IMR-90 (cell line): Measurements from ENCODE around the gene FAM240A.

Experiments
- CTCF ChIP-seq: conservative IDR thresholded peaks from 2 replicates; pipeline ENCODE4 v1.5.1; 2012; ENCODE audit warnings: mild to moderate bottlenecking, low read depth, low read length, improper control_type of control experiment
- MAFK ChIP-seq: IDR thresholded peaks from 2 replicates; pipeline ENCODE4 v1.6.1; 2012; ENCODE audit warnings: low read depth, low read length, improper control_type of control experiment
- NFE2L2 ChIP-seq: fragments of 150-350 bp; IDR thresholded peaks from 2 replicates; pipeline ENCODE4 v1.6.1; 2016; ENCODE audit warnings: low read depth, mild to moderate bottlenecking, low read length
- POLR2A ChIP-seq: IDR thresholded peaks from 2 replicates; pipeline ENCODE4 v1.6.1; 2012; ENCODE audit warnings: mild to moderate bottlenecking, low read depth, low read length
- RFX5 ChIP-seq: IDR thresholded peaks from 2 replicates; pipeline ENCODE4 v1.8.0; 2012; ENCODE audit warnings: low read depth, mild to moderate bottlenecking, low read length, moderate library complexity

GRCh38 chr3:46593274-46593862, 19.0 kb upstream of the FAM240A start:
- TF ChIP-seq CTCF (no peak), MAFK (no peak), NFE2L2 (no peak), POLR2A (no peak), RFX5 (no peak)
